ENCODE results near the gene ATF7IP2. TPM values are rescaled to one million over a fixed set of nuclear protein-coding genes. Genes with fewer than 3 reads are reported as not detected.

The ATF7IP2 gene
- total and polyA plus RNA-seq, 12 donors, result 16.2 to 97.6 (median 71.9) TPM

DNA sequence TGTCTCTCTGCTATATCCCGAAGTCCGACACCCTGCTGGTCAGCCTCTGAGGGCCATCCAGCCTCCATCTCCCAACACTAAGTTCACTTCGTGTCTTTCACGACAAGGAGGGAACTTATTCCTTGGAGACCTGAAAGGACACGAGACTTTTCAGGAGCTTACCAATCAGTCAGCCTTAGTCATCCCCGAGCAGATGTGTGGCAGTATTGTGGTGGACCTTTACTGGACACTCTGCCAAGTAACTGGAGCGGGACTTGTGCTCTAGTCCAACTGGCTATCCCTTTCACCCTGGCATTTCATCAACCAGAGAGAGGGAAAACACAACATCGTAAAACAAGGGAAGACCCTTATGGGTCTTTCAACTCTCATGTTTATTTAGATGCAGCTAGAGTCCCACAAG is 107.4 kb downstream of the ATF7IP2 start:
- no peak overlapping the region for H3K27ac ChIP-seq
- no peaks in the 10 kb centered on the region for H3K4me1 ChIP-seq (replicated peaks in 1 of 2)
- H3K36me3 ChIP-seq (replicated peaks in 1 of 2), result no peaks in the 10 kb centered on the region
- H3K27me3 ChIP-seq, result no peaks in the 10 kb centered on the region
- 85 to 94% (median 93%) methylated on average over 6 to 8 of the region's 8 CpGs for WGBS, 4 donors
- TF ChIP-seq, protein P1, sequence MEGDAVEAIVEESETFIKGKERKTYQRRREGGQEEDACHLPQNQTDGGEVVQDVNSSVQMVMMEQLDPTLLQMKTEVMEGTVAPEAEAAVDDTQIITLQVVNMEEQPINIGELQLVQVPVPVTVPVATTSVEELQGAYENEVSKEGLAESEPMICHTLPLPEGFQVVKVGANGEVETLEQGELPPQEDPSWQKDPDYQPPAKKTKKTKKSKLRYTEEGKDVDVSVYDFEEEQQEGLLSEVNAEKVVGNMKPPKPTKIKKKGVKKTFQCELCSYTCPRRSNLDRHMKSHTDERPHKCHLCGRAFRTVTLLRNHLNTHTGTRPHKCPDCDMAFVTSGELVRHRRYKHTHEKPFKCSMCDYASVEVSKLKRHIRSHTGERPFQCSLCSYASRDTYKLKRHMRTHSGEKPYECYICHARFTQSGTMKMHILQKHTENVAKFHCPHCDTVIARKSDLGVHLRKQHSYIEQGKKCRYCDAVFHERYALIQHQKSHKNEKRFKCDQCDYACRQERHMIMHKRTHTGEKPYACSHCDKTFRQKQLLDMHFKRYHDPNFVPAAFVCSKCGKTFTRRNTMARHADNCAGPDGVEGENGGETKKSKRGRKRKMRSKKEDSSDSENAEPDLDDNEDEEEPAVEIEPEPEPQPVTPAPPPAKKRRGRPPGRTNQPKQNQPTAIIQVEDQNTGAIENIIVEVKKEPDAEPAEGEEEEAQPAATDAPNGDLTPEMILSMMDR (IDR thresholded peaks at IDR 0.05), result no peak
- no peak for TF ChIP-seq POLR2A (IDR thresholded peaks at IDR 0.05)
- intact Hi-C loops (cut with DNase I), result loop anchor here in 1 of 2 donors (10.0 kb wide), 1 partner anchor 98 kb away; no protein-coding TSS in a partner anchor
- no peak overlapping the region for H3K4me3 ChIP-seq
- no peak for DNase-seq
- H3K9me3 ChIP-seq (replicated peaks in 1 of 3), result no peaks in the 10 kb centered on the region

DNA sequence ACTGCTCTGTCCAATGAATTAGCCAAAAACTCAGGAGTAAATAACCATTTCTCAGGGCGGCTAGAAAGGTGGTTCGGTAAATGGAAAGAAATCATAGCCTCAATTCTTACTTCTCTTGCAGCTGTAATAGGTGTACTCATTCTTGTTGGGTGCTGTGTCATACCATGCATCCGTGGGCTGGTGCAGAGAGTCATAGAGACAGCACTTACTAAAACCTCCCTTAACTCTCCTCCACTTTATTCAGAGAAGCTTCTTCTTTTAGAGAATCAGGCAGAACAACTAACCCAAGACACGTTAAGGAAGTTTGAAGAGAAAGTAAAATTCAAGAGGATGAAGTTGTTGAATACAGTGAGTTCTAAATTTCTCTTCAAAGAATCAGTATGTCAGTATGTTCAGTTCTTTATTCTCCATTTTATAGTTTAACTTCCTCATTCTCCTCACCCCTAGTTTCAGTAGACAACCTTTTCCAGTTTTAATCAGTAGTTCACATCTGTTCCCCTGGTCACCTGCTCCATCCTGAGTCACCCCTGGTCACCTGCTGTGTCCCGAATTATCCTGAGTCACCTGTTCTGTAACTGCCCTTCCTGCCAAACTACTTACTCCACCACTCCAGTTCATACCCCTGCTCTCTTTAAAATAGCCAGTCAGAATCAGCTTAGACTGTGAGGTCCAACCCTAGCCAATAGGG is 108.6 kb downstream of the ATF7IP2 start:
- 71 to 83% (median 76%) methylated on average over 5 of the region's 5 CpGs for WGBS, 4 donors
- TF ChIP-seq, protein P1 (IDR thresholded peaks at IDR 0.05), result no peak
- TF ChIP-seq POLR2A (IDR thresholded peaks at IDR 0.05), result no peak
- Histone ChIP-seq H3K4me3 (no peak overlapping the region), H3K9me3 (replicated peaks in 1 of 3) (no peaks in the 10 kb centered on the region), H3K27me3 (no peaks in the 10 kb centered on the region), H3K27ac (no peak overlapping the region), H3K36me3 (replicated peaks in 1 of 2) (no peaks in the 10 kb centered on the region), H3K4me1 (replicated peaks in 1 of 2) (no peaks in the 10 kb centered on the region)
- intact Hi-C loops (cut with DNase I), result loop anchor here in 1 of 2 donors (10.0 kb wide), 1 partner anchor 100 kb away; no protein-coding TSS in a partner anchor
- DNase-seq, result no peak

DNA sequence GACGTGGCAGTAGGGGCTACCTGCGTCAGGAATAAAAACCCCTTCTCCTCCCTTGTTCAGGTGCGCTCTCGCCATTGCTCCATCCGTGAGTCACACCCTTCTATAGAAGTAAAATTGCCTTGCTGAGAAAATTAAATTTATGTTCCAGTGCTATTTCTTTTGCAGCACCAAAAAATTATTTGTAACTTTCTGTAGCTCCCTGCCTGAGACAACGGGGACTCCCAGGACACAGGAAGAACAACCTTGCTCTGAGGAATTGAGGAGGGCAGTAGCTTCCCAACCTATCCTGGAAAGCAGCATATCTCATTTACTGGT is 109.1 kb downstream of the ATF7IP2 start:
- no peaks in the 10 kb centered on the region for H3K4me1 ChIP-seq (replicated peaks in 1 of 2)
- H3K27ac ChIP-seq, result no peak overlapping the region
- TF ChIP-seq, protein P1 (IDR thresholded peaks at IDR 0.05), result no peak
- no peak for TF ChIP-seq POLR2A (IDR thresholded peaks at IDR 0.05)
- no peak for DNase-seq
- 79 to 94% (median 91%) methylated on average over 6 of the region's 6 CpGs for WGBS, 4 donors
- H3K9me3 ChIP-seq (replicated peaks in 1 of 3), result no peaks in the 10 kb centered on the region
- intact Hi-C loops (cut with DNase I), result loop anchor here in 1 of 2 donors (10.0 kb wide), 1 partner anchor 100 kb away; no protein-coding TSS in a partner anchor
- no peaks in the 10 kb centered on the region for H3K36me3 ChIP-seq (replicated peaks in 1 of 2)
- H3K4me3 ChIP-seq, result no peak overlapping the region
- H3K27me3 ChIP-seq, result no peaks in the 10 kb centered on the region

DNA sequence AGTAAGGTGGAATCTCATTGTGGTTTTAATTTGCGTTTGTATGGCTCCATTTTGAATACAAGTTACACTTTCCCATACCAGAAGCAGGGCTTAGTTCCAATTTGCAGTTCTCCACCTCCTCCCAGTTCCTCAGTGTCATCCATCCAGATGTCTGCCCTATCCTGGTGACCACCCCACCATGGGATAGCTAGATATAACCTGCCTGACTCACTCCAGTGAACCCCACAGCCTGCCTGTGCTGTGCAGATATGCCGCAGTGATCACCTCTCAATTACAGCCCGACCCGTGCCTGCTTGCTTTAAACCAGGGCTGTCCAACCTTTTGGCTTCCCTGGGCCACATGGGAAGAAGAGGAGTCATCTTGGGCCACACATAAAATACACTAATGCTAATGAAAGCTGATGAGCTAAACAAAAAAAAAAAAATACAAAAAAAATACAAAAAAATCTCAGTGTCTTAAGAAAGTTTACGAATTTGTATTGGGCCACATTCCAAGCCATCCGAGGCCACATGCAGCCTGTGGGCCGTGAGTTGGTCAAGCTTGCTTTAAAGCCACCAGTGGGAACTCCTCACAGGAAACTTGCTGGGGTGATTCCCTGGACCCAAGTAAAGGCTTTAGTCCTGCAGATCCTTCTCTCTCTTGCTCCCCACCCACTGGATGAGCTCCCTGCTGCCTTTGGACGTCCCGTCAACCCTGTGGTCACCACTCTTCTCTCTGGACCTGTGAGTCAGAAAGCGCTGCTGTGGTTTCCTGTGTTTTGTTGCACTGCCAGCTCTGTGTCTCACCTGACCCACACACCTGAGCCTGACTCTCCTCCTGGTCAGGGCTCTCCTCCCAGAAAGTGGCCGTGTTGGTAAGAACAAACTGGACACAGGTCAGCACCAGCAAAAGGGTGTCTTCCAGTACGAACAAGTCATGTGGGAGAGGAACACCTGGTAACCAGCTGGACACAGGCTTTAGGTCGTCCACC is 111.6 kb downstream of the ATF7IP2 start:
- TF ChIP-seq, protein P1 (IDR thresholded peaks at IDR 0.05), result no peak
- TF ChIP-seq POLR2A (IDR thresholded peaks at IDR 0.05), result no peak
- Histone ChIP-seq H3K27ac (no peak overlapping the region), H3K36me3 (replicated peaks in 1 of 2) (no peaks in the 10 kb centered on the region), H3K27me3 (no peaks in the 10 kb centered on the region), H3K4me3 (no peak overlapping the region), H3K9me3 (replicated peaks in 1 of 3) (no peaks in the 10 kb centered on the region), H3K4me1 (replicated peaks in 1 of 2) (no peaks in the 10 kb centered on the region)
- intact Hi-C loops (cut with DNase I), result loop anchor here in 1 of 2 donors (10.0 kb wide), 1 partner anchor 103 kb away; no protein-coding TSS in a partner anchor
- 88 to 92% (median 91%) methylated on average over 11 to 13 of the region's 13 CpGs for WGBS, 4 donors
- no peak for DNase-seq

Data from adrenal gland (tissue), 12 donors.